ENCODE results near the gene LYPD4. TPM values are rescaled to one million over a fixed set of nuclear protein-coding genes. Genes with fewer than 3 reads are reported as not detected.
A peak's percentile ranks its signal among the peaks of the same experiment; 100 is the strongest.

Gene LYPD4
- total and polyA plus RNA-seq, 2 donors (not counting 1 experiment from before 2014, with no cell fraction given): not detected

DNA sequence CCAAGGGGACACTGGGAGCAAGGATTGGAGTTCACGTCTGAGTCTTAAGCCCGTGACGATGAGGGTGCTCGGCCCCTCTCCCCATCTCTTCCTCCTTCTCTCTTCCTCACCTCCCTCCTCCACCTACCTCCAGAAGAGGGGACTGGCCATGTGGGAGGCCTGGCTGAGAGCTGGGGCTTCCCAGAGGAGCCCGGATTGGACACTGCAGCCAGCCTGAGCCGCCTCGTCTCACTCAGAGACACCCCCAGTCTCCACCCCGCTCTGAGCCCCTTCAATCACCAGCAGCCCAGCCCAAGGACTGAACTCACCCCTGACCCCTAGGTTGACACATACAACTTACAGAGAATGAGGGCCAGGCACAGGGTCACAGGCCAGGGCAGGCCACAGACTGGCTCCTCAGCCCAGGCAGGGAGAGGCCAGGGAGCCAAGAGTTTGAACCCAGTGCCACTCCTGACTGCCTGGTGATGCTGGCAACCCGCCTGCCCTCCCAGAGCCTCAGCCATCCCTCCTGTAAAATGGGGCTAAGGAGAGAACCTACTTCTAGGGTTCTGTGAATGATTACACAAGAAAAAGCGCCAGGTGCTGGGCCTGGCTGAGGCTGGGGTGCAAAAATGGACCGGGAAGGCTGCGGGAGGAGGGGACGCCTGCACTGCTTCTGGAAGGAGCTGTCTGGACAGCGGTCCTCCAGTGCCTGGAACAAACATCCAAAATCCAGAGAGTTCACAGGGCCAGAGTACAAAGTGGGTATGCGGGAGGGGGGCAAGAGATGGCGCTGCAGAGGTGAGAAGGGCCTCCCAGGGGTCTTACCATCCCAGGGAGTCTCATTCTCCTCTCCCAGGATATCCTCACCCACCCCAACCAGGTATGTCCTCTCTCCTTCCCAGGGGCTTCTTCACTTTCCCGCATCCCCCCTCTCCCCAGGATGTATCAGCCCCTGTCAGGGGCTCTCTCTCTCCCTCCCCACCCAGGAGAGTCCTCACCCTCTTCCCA is 33.7 kb upstream of the LYPD4 start:
- CTCF ChIA-PET: interaction anchor here (8.3 to 17.0 kb wide), 3 partner anchors 9 to 70 kb away, joined by 83 to 331 read pairs (median 180); partner anchors contain the start of gene RPS19
- H3K4me1 ChIP-seq (ENCODE audit: control insufficient read depth in 2 of 2, insufficient read depth in 2 of 2, low read length in 2 of 2): peaks cover 67 to 86% of the 10 kb centered on the region in 2 donors
- Mint-ChIP-seq H3K9me3 (ENCODE audit: insufficient read depth) (no peaks in the 10 kb centered on the region), H3K27me3 (no peaks in the 10 kb centered on the region), H3K27ac (peak overlapping the region; percentile 99), H3K4me3 (peak overlapping the region; percentile 97), H3K4me1 (peaks cover 70% of the 10 kb centered on the region)
- ATAC-seq (ENCODE audit: low read depth) (no peak), DNase-seq (no peak)
- H2AFZ ChIP-seq (ENCODE audit: insufficient read depth, low read depth, low read length, poor library complexity, severe bottlenecking): no peak overlapping the region
- H3K9me3 ChIP-seq (ENCODE audit: control extremely low read depth in 1 of 3, control insufficient read depth in 2 of 3, insufficient read depth in 1 of 3, low read length in 2 of 3): no peaks in the 10 kb centered on the region
- H3K27ac ChIP-seq (ENCODE audit: low read length in 2 of 2): peak overlapping the region; percentile 96 to 98
- WGBS (ENCODE audit: insufficient coverage): 34% methylated on average over 16 of the region's 17 CpGs
- H3K4me2 ChIP-seq (replicated peaks; ENCODE audit: low read depth, low read length, poor library complexity, severe bottlenecking): peak overlapping the region; percentile 84
- TF ChIP-seq, protein P1, sequence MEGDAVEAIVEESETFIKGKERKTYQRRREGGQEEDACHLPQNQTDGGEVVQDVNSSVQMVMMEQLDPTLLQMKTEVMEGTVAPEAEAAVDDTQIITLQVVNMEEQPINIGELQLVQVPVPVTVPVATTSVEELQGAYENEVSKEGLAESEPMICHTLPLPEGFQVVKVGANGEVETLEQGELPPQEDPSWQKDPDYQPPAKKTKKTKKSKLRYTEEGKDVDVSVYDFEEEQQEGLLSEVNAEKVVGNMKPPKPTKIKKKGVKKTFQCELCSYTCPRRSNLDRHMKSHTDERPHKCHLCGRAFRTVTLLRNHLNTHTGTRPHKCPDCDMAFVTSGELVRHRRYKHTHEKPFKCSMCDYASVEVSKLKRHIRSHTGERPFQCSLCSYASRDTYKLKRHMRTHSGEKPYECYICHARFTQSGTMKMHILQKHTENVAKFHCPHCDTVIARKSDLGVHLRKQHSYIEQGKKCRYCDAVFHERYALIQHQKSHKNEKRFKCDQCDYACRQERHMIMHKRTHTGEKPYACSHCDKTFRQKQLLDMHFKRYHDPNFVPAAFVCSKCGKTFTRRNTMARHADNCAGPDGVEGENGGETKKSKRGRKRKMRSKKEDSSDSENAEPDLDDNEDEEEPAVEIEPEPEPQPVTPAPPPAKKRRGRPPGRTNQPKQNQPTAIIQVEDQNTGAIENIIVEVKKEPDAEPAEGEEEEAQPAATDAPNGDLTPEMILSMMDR (IDR thresholded peaks at IDR 0.05): no peak
- TF ChIP-seq EZH2 (IDR thresholded peaks at IDR 0.05; ENCODE audit: borderline replicate concordance, insufficient read depth, low read depth, low read length, poor library complexity, severe bottlenecking): no peak
- intact Hi-C loops (cut with micrococcal nuclease): loop anchor here (1.0 to 10.0 kb wide), 4 partner anchors 9 to 613 kb away; partner anchors contain the start of gene HNRNPUL1
- H3K79me2 ChIP-seq (ENCODE audit: control insufficient read depth, insufficient read depth, low read length): peaks cover 76% of the 10 kb centered on the region
- peak overlapping the region; percentile 92 for H3K9ac ChIP-seq (ENCODE audit: low read length)
- no peaks in the 10 kb centered on the region for H3K27me3 ChIP-seq (replicated peaks in 1 of 4; ENCODE audit: control extremely low read depth in 1 of 4, control insufficient read depth in 3 of 4, insufficient read depth in 4 of 4, low read length in 3 of 4)
- POLR2A ChIA-PET: interaction anchor here (0.6 to 6.6 kb wide), 9 partner anchors 10 to 285 kb away, joined by 3 to 94 read pairs (median 5); partner anchors contain the start of genes RABAC1 and RPS19
- H3K36me3 ChIP-seq (replicated peaks in 1 of 2; ENCODE audit: control extremely low read depth in 1 of 2, control insufficient read depth in 1 of 2, extremely low read depth in 1 of 2, insufficient read depth in 2 of 2, low read length in 1 of 2): peaks cover 0 to 40% of the 10 kb centered on the region in 2 experiments
- H4K20me1 ChIP-seq (ENCODE audit: control insufficient read depth, insufficient read depth, low read length, poor library complexity, severe bottlenecking): peaks cover 50% of the 10 kb centered on the region
- H3K4me3 ChIP-seq (ENCODE audit: control extremely low read depth in 1 of 5, extremely low read depth in 1 of 5, insufficient read depth in 1 of 5, low read depth in 2 of 5, low read length in 4 of 5): peak overlapping the region; percentile 82 to 100 (median 94)
